NB4 (cell line): Measurements from ENCODE around the gene MARK3.

Experiments used
- DNase-seq: peaks from one replicate; pipeline ENCODE4 v3.0.0; 2010; ENCODE audit warnings: low read depth
- H3K4me3 ChIP-seq: one replicate; pipeline ENCODE4 v1.5.1; 2011; ENCODE audit warnings: mild to moderate bottlenecking, low read depth, low read length, moderate library complexity
- MYC ChIP-seq: IDR thresholded peaks from 2 replicates; pipeline ENCODE4 v1.6.1; 2011; ENCODE audit warnings: low read depth, low read length
- POLR2A ChIP-seq: IDR thresholded peaks from 2 replicates; pipeline ENCODE4 v1.6.1; 2011; ENCODE audit warnings: mild to moderate bottlenecking; ENCODE audit not compliant: insufficient read length; ENCODE audit errors: extremely low read depth
- TF ChIP-seq, protein P1 (sequence below): IDR thresholded peaks from 2 replicates; pipeline ENCODE4 v1.6.1; 2011; ENCODE audit warnings: low read depth, low read length
- TF ChIP-seq, protein P2 (sequence below): IDR thresholded peaks from one replicate; pipeline ENCODE4 v1.5.1; 2012; ENCODE audit warnings: low read depth, low read length

MARK3 gene

GRCh38 chr14:103541709-103542604 is 156.7 kb downstream of the MARK3 start:
- H3K4me3 ChIP-seq = no peak overlapping the region
- DNase-seq = no peak
- TF ChIP-seq MYC (no peak), POLR2A (no peak)
- TF ChIP-seq, protein P1, sequence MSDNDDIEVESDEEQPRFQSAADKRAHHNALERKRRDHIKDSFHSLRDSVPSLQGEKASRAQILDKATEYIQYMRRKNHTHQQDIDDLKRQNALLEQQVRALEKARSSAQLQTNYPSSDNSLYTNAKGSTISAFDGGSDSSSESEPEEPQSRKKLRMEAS = no peak
- TF ChIP-seq, protein P2, sequence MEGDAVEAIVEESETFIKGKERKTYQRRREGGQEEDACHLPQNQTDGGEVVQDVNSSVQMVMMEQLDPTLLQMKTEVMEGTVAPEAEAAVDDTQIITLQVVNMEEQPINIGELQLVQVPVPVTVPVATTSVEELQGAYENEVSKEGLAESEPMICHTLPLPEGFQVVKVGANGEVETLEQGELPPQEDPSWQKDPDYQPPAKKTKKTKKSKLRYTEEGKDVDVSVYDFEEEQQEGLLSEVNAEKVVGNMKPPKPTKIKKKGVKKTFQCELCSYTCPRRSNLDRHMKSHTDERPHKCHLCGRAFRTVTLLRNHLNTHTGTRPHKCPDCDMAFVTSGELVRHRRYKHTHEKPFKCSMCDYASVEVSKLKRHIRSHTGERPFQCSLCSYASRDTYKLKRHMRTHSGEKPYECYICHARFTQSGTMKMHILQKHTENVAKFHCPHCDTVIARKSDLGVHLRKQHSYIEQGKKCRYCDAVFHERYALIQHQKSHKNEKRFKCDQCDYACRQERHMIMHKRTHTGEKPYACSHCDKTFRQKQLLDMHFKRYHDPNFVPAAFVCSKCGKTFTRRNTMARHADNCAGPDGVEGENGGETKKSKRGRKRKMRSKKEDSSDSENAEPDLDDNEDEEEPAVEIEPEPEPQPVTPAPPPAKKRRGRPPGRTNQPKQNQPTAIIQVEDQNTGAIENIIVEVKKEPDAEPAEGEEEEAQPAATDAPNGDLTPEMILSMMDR = no peak

- DNase-seq = no peak
- TF ChIP-seq, protein P2 = no peak
- TF ChIP-seq MYC (no peak), POLR2A (no peak)
- TF ChIP-seq, protein P1 = no peak
- no peak overlapping the region for H3K4me3 ChIP-seq
Observed at GRCh38 chr14:103542605-103543088, 157.4 kb downstream of the MARK3 start.

GRCh38 chr14:103543140-103543539 is 157.9 kb downstream of the MARK3 start:
- TF ChIP-seq MYC (no peak), POLR2A (no peak)
- TF ChIP-seq, protein P2 = no peak
- TF ChIP-seq, protein P1 = no peak
- DNase-seq = no peak
- no peak overlapping the region for H3K4me3 ChIP-seq

GRCh38 chr14:103543721-103544387 is 158.6 kb downstream of the MARK3 start:
- no peak overlapping the region for H3K4me3 ChIP-seq
- no peak for TF ChIP-seq POLR2A
- TF ChIP-seq, protein P2 = no peak
- TF ChIP-seq, protein P1 = no peak
- TF ChIP-seq MYC = no peak
- DNase-seq = no peak

GRCh38 chr14:103544388-103545218 is 159.4 kb downstream of the MARK3 start:
- no peak overlapping the region for H3K4me3 ChIP-seq
- no peak for TF ChIP-seq POLR2A
- no peak for DNase-seq
